ENCODE measurements around the gene WHRN.

Gene WHRN

DNA sequence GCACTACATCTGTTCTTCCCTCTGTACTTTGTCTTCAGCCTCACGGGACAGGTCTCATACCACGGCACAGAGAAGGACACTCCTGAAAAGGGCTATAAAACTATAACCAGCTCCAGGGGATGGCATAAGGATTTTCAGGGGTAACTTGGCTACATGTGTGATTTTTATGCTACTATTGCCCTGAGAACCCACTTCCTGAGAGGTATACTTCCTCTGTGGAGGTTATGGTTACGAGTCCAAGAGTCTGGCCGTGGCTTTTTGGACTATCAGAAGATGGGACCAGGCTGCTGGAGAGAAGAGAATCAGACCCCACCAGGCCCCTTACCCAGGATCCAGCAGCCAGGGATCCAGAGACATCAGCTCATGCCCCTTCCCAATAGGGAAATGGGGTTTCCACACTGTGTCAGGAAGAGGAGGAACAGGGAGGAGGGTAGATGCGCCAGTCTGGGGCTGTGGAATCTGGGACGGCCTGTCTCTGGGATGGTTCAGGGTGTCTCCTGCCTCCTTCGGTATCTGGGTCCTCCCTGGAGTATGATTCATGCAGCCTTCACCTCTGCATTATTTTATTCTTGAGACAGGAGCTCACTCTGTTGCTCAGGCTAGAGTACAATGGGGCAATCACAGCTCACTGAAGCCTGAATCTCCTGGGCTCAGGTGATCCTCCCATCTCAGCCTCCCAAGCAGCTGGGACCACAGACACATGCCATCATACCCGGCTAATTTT, 29.7 kb downstream of the WHRN start:
- POLR2A ChIA-PET, result no interaction called here
- H3K4me3 ChIP-seq (ENCODE audit: low read depth, low read length), result no peak overlapping the region
- DNase-seq (ENCODE audit: low read depth, low spot score), result no peak
- CTCF ChIA-PET, result interaction anchor here (1.0 to 8.3 kb wide), 4 partner anchors 10 to 178 kb away, joined by 4 to 48 read pairs (median 5); no protein-coding TSS in a partner anchor
- no peak for TF ChIP-seq CTCF (IDR thresholded peaks at IDR 0.05; ENCODE audit: insufficient read depth, low read length, missing control alignments)

DNA sequence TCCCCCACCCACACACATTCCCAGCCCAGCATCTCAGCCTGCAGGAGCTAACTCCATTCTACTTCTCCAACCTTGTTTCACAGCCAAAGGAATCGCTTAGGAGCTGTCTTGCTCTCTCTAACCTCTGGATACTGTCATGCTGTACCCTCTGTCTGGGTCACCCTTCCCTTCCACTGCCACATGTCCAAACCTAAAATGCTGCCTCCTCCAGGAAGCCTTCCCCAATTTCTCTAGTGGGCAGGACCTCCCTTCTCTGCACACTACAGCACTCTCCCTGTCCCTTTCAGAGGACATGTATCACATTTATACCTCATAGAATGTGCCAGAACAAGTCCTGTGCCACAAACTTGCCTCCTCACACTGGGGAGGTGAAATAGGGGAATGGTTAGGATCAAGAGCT, 30.8 kb downstream of the WHRN start:
- ChIA-PET CTCF (interaction anchor here (1.1 to 8.3 kb wide), 3 partner anchors 14 to 180 kb away, joined by 3 to 48 read pairs (median 4); no protein-coding TSS in a partner anchor), POLR2A (interaction anchor here (0.9 kb wide), 1 partner anchor 53 kb away, joined by 3 read pairs; no protein-coding TSS in a partner anchor)
- H3K4me3 ChIP-seq (ENCODE audit: low read depth, low read length), result no peak overlapping the region
- no peak for DNase-seq (ENCODE audit: low read depth, low spot score)
- TF ChIP-seq CTCF (IDR thresholded peaks at IDR 0.05; ENCODE audit: insufficient read depth, low read length, missing control alignments), result no peak

GRCh38 chr9:114473447-114473801, 31.8 kb downstream of the WHRN start:
- POLR2A ChIA-PET, result no interaction called here
- no peak overlapping the region for H3K4me3 ChIP-seq (ENCODE audit: low read depth, low read length)
- TF ChIP-seq CTCF (IDR thresholded peaks at IDR 0.05; ENCODE audit: insufficient read depth, low read length, missing control alignments), result no peak
- no peak for DNase-seq (ENCODE audit: low read depth, low spot score)
- CTCF ChIA-PET, result interaction anchor here (0.7 to 8.3 kb wide), 5 partner anchors 10 to 59 kb away, joined by 3 to 48 read pairs (median 3); no protein-coding TSS in a partner anchor

- no peak for DNase-seq (ENCODE audit: low read depth, low spot score)
- CTCF ChIA-PET, result interaction anchor here (0.7 to 8.3 kb wide), 4 partner anchors 10 to 59 kb away, joined by 3 to 48 read pairs (median 3); no protein-coding TSS in a partner anchor
Observed at GRCh38 chr9:114472765-114473446, 32.4 kb downstream of the WHRN start.

GRCh38 chr9:114471157-114471556, 34.1 kb downstream of the WHRN start:
- ChIA-PET POLR2A (no interaction called here), CTCF (no interaction called here)
- no peak overlapping the region for H3K4me3 ChIP-seq (ENCODE audit: low read depth, low read length)
- TF ChIP-seq CTCF (IDR thresholded peaks at IDR 0.05; ENCODE audit: insufficient read depth, low read length, missing control alignments), result no peak
- no peak for DNase-seq (ENCODE audit: low read depth, low spot score)

More at GRCh38 chr9:114472765-114473446, 32.4 kb downstream of the WHRN start:
- no peak overlapping the region for H3K4me3 ChIP-seq (ENCODE audit: low read depth, low read length)
- POLR2A ChIA-PET, result no interaction called here
- TF ChIP-seq CTCF (IDR thresholded peaks at IDR 0.05; ENCODE audit: insufficient read depth, low read length, missing control alignments), result no peak

GRCh38 chr9:114470581-114470980, 34.7 kb downstream of the WHRN start:
- DNase-seq (ENCODE audit: low read depth, low spot score), result no peak
- H3K4me3 ChIP-seq (ENCODE audit: low read depth, low read length), result no peak overlapping the region
- ChIA-PET POLR2A (no interaction called here), CTCF (no interaction called here)
- no peak for TF ChIP-seq CTCF (IDR thresholded peaks at IDR 0.05; ENCODE audit: insufficient read depth, low read length, missing control alignments)

Measured in AG04449 (cell line).